ENCODE results near the gene SARS1. TPM values are rescaled to one million over a fixed set of nuclear protein-coding genes. Genes with fewer than 3 reads are reported as not detected.

SARS1 gene
- total and polyA plus RNA-seq, 7 donors = 100 to 160 (median 135) TPM

DNA sequence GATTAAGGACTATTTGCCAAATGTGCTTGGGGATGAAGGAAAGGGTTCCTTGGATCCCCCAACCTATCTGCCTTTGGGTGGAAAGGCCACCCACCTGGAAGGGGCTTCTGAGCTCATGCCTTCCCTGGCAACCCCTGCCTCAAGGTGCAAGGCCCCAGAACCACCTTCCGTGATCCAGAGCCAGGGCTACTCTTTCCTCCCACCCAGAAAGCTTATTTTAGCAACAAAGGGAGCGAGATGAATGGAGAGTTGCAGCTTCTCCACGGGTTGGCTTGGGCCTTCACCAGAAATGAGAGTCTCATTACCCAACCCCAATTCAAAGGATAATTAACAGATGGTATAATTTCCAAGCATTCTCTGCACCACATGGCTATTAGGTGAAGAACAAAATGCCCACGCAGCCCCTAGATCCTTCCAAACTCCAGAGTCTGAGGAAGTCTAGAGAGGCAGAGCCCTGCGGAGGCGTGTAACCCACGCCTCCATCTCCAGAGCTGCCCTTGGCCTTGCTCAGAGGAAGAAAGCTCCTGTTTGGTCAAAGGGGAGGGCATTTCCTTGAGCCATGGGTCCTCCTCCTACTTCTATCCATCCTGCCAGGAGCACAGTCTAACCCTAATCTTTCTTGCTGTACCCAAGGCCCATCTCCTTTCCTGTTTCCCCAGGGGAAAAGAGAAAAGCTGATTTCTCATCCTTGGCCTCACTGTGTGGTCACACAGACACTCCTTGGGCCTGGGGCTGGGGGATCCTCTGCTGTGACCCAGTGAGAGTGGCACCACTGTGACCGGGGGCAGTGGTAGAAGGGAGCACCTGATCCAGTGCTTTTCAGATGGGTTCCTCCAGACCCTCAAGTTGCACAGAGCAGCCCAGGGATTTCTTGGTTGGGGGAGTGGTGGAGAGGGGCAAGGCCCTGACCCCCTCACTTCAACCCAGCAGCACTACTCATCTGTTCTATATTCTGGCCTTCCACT, 34.0 kb downstream of the SARS1 start:
- TF ChIP-seq EP300 (IDR thresholded peaks at IDR 0.05) (no peak), POLR2A (IDR thresholded peaks at IDR 0.05) (no peak), POLR2AphosphoS5 (IDR thresholded peaks at IDR 0.05) (no peak)
- TF ChIP-seq, protein P1, sequence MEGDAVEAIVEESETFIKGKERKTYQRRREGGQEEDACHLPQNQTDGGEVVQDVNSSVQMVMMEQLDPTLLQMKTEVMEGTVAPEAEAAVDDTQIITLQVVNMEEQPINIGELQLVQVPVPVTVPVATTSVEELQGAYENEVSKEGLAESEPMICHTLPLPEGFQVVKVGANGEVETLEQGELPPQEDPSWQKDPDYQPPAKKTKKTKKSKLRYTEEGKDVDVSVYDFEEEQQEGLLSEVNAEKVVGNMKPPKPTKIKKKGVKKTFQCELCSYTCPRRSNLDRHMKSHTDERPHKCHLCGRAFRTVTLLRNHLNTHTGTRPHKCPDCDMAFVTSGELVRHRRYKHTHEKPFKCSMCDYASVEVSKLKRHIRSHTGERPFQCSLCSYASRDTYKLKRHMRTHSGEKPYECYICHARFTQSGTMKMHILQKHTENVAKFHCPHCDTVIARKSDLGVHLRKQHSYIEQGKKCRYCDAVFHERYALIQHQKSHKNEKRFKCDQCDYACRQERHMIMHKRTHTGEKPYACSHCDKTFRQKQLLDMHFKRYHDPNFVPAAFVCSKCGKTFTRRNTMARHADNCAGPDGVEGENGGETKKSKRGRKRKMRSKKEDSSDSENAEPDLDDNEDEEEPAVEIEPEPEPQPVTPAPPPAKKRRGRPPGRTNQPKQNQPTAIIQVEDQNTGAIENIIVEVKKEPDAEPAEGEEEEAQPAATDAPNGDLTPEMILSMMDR (IDR thresholded peaks at IDR 0.05) = no peak
- Histone ChIP-seq H3K27me3 (no peaks in the 10 kb centered on the region), H3K27ac (no peak overlapping the region), H3K4me3 (no peak overlapping the region), H3K36me3 (no peaks in the 10 kb centered on the region), H3K9me3 (no peaks in the 10 kb centered on the region), H3K4me1 (peaks cover 0 to 15% (median 13%) of the 10 kb centered on the region in 4 donors)
- WGBS, 2 donors = 90 to 91% methylated on average over 8 of the region's 8 CpGs
- intact Hi-C loops (cut with DNase I) = no loop called here
- DNase-seq = peak; percentile 44

DNA sequence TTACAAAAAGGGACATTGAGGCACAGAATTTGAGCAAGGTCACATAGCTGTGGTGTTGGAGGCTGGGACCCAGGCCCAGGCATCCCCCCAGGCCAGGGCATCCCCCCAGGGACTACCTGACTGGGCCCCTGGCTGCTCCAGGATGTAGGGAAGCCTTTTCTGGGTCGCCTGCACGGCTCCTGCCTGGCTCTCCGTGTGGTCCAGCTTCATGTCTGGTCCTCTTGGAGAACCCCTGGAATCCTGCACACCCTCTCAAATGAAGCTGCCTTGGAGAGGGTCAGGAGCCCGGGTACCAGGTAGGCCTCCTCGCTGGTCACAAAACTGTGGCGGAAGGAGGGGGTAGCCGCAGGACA, 34.7 kb downstream of the SARS1 start:
- TF ChIP-seq POLR2A (IDR thresholded peaks at IDR 0.05) (no peak), EP300 (IDR thresholded peaks at IDR 0.05) (no peak), POLR2AphosphoS5 (IDR thresholded peaks at IDR 0.05) (no peak)
- TF ChIP-seq, protein P1 (IDR thresholded peaks at IDR 0.05) = no peak
- no peak overlapping the region for H3K27ac ChIP-seq
- H3K4me3 ChIP-seq = no peak overlapping the region
- H3K27me3 ChIP-seq = no peaks in the 10 kb centered on the region
- intact Hi-C loops (cut with DNase I) = no loop called here
- no peak for DNase-seq
- H3K9me3 ChIP-seq = no peaks in the 10 kb centered on the region
- H3K36me3 ChIP-seq = no peaks in the 10 kb centered on the region
- H3K4me1 ChIP-seq = peaks cover 0 to 21% (median 18%) of the 10 kb centered on the region in 4 donors
- WGBS, 2 donors = 95 to 96% methylated on average over 7 of the region's 7 CpGs

DNA sequence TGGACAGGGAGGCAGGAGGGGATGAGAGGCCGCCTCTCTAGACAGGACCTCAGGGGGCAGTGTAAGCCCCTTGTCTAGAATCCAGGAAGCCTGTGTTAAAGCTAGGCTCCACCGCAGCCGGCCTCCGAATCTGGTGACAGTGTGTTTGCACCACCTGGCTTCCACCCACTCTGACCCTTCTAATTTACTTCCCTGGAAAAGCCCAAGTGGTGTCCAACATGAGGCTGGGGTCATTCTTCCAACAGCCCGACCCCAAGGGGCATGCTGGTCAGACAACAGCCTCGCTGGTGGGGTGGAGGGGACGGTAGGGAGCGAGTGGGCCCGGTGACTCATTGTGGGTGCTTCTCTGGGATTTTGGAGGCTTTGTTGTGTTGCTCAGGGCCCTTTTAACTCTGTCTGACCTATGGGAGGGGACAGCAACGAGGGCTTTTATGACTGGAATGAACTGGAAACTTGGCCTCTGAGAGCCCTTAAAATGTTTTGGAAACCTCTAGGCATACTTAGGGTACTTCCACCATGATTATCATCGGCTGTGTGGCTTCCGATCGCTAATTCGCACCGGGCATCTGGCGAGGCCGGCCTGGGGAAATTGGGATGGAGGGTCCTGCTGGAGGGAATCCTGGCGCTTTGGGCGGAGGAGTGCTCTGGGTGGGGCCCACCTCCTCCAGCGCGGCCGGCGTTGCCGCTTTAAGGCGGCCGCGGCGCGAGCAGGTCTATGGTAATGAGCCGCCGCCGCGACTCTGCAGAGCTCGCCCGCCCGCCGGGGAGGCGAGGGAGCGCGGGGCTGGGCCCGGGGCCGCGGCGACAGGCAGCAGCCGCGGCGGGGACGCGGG, 35.3 kb downstream of the SARS1 start, which contains the start of gene CELSR2:
CELSR2 (plus strand) TSS at position 743 of the 833 bp plus-strand sequence. CDS start 541 bp downstream, outside the sequence.
- intact Hi-C loops (cut with DNase I) = no loop called here
- Histone ChIP-seq H3K27me3 (no peaks in the 10 kb centered on the region), H3K27ac (peak within 1 kb of the TSS; percentile 39 to 58 (median 53)), H3K9me3 (no peaks in the 10 kb centered on the region), H3K4me3 (peak within 1 kb of the TSS; percentile 34 to 85 (median 66)), H3K4me1 (peaks cover 0 to 27% (median 24%) of the 10 kb centered on the region in 4 donors), H3K36me3 (no peaks in the 10 kb centered on the region)
- peak; percentile 69 for DNase-seq
- peak; percentile 7 to 53 (median 16) for TF ChIP-seq POLR2AphosphoS5 (IDR thresholded peaks at IDR 0.05)
- TF ChIP-seq, protein P1 (IDR thresholded peaks at IDR 0.05) = no peak
- WGBS, 2 donors = 15 to 16% methylated on average over 49 of the region's 49 CpGs

DNA sequence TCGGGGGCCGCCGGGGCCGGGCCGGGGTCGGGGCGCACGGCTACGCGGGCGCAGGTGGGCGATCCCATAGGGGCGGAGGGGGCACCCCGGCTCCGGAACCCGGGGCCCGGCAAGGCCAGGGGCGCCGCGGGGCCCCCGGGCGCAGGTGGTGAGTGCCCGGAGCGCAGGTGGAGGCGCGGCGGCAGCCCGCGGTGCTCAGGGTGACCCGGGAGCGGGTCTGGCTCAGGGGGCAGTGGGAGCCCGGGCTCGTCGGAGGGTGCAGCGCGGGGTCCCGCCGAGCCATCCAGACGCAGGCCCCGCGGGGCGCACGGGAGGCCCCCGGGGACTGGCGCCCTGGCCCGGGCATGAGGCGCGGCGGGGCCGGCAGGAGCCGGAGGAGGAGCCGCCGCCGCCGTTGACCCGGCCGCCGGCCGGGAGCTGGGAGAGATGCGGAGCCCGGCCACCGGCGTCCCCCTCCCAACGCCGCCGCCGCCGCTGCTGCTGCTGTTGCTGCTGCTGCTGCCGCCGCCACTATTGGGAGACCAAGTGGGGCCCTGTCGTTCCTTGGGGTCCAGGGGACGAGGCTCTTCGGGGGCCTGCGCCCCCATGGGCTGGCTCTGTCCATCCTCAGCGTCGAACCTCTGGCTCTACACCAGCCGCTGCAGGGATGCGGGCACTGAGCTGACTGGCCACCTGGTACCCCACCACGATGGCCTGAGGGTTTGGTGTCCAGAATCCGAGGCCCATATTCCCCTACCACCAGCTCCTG, 36.1 kb downstream of the SARS1 start:
- H3K9me3 ChIP-seq = no peaks in the 10 kb centered on the region
- DNase-seq = peak; percentile 52
- intact Hi-C loops (cut with DNase I) = no loop called here
- H3K27me3 ChIP-seq = no peaks in the 10 kb centered on the region
- WGBS, 2 donors = 2 to 3% methylated on average over 80 of the region's 80 CpGs
- H3K36me3 ChIP-seq = no peaks in the 10 kb centered on the region
- no peak for TF ChIP-seq POLR2AphosphoS5 (IDR thresholded peaks at IDR 0.05)
- TF ChIP-seq, protein P1 (IDR thresholded peaks at IDR 0.05) = no peak
- no peak for TF ChIP-seq EP300 (IDR thresholded peaks at IDR 0.05)
- no peak for TF ChIP-seq POLR2A (IDR thresholded peaks at IDR 0.05)
- H3K4me3 ChIP-seq = peak overlapping the region; percentile 34 to 85 (median 66)
- H3K27ac ChIP-seq = peak overlapping the region; percentile 39 to 58 (median 53)
- H3K4me1 ChIP-seq = peaks cover 0 to 35% (median 32%) of the 10 kb centered on the region in 4 donors

Data from sigmoid colon (tissue), 7 donors.